Uterus (tissue), 2 donors: Measurements from ENCODE around the gene ASPG.

ENCODE experiments used
- POLR2A ChIP-seq, 2 donors: fragments of 450-650 bp; IDR thresholded peaks; one replicate each; pipeline ENCODE4 v1.6.1; 2016; ENCODE audit warnings: antibody characterized with exemption in 2 of 2, mild to moderate bottlenecking in 1 of 2, moderate library complexity in 1 of 2
- TF ChIP-seq, protein P1 (sequence below), 4 experiments: fragments of 200-600 bp in 2 of 4; fragments of 450-650 bp in 2 of 4; sonication (generic) in 2 of 4; IDR thresholded peaks; one replicate each; pipeline ENCODE4 v1.5.1; 2016 to 2019; ENCODE audit warnings: antibody characterized with exemption in 4 of 4, mild to moderate bottlenecking in 2 of 4, moderate library complexity in 1 of 4

DNA sequence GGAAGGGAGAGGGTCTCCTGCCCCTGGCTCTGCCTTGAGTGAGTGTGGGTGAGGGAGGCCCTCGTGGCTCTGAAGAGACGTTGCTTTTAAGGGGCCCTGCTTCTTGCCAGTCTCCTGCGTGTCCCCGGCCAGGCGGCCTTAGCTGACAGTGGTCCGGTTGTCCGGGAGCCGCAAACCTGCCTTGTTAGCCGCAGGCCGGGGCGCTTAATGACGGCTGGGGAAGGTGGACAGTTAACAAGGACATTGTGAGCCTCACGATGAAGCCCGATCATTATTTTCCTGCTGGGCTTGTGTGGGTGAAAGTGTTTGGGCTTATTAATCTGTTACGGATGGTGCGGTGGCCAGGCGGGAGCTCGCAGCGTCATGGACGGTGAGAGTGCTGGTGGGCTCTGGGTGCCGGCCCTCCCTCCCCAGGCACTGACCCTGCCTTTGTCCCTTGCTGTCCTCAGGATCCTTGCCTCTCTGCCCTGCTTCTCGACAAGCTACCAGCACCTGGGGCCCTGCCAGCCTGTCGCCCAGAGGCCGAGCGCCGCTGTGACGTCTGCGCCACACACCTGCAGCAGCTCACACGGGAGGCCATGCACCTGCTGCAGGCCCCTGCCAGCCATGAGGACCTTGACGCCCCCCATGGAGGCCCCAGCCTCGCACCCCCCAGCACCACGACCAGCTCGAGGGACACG lies 66.2 kb downstream of the ASPG start:
- TF ChIP-seq, protein P1, sequence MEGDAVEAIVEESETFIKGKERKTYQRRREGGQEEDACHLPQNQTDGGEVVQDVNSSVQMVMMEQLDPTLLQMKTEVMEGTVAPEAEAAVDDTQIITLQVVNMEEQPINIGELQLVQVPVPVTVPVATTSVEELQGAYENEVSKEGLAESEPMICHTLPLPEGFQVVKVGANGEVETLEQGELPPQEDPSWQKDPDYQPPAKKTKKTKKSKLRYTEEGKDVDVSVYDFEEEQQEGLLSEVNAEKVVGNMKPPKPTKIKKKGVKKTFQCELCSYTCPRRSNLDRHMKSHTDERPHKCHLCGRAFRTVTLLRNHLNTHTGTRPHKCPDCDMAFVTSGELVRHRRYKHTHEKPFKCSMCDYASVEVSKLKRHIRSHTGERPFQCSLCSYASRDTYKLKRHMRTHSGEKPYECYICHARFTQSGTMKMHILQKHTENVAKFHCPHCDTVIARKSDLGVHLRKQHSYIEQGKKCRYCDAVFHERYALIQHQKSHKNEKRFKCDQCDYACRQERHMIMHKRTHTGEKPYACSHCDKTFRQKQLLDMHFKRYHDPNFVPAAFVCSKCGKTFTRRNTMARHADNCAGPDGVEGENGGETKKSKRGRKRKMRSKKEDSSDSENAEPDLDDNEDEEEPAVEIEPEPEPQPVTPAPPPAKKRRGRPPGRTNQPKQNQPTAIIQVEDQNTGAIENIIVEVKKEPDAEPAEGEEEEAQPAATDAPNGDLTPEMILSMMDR (IDR thresholded peaks at IDR 0.05), result no peak
- TF ChIP-seq POLR2A (IDR thresholded peaks at IDR 0.05), result no peak
